Measurements from ENCODE around the gene DRD1. TPM values are rescaled to one million over a fixed set of nuclear protein-coding genes. Genes with fewer than 3 reads are reported as not detected.
A peak's percentile ranks its signal among the peaks of the same experiment; 100 is the strongest.

The DRD1 gene
- total RNA-seq, 1 donor from 2014 or later = 0.54 TPM

- Mint-ChIP-seq H3K4me3 (no peak overlapping the region), H3K9me3 (peaks cover 2% of the 10 kb centered on the region), H3K27ac (no peak overlapping the region), H3K4me1 (peaks cover 21% of the 10 kb centered on the region), H3K36me3 (no peaks in the 10 kb centered on the region), H3K27me3 (ENCODE audit: low read depth) (peaks cover 3% of the 10 kb centered on the region)
- TF ChIP-seq CTCF (IDR thresholded peaks at IDR 0.05; ENCODE audit: unreplicated experiment) = no peak
- no peak for DNase-seq (ENCODE audit: low spot score in 2 of 2, unreplicated experiment in 2 of 2)
Observed at GRCh38 chr5:175463641-175464040, 19.7 kb upstream of the DRD1 start.

GRCh38 chr5:175461370-175461769, 17.4 kb upstream of the DRD1 start:
- Mint-ChIP-seq H3K4me1 (peaks cover 8% of the 10 kb centered on the region), H3K36me3 (no peaks in the 10 kb centered on the region), H3K27ac (no peak overlapping the region), H3K4me3 (no peak overlapping the region), H3K27me3 (ENCODE audit: low read depth) (peaks cover 3% of the 10 kb centered on the region), H3K9me3 (no peaks in the 10 kb centered on the region)
- DNase-seq (ENCODE audit: low spot score in 2 of 2, unreplicated experiment in 2 of 2) = no peak
- no peak for TF ChIP-seq CTCF (IDR thresholded peaks at IDR 0.05; ENCODE audit: unreplicated experiment)

GRCh38 chr5:175460552-175460951, 16.6 kb upstream of the DRD1 start:
- no peak for TF ChIP-seq CTCF (IDR thresholded peaks at IDR 0.05; ENCODE audit: unreplicated experiment)
- DNase-seq (ENCODE audit: low spot score in 2 of 2, unreplicated experiment in 2 of 2) = no peak
- Mint-ChIP-seq H3K4me1 (peaks cover 8% of the 10 kb centered on the region), H3K27me3 (ENCODE audit: low read depth) (peaks cover 3% of the 10 kb centered on the region), H3K27ac (peak overlapping the region; percentile 60), H3K9me3 (no peaks in the 10 kb centered on the region), H3K36me3 (no peaks in the 10 kb centered on the region), H3K4me3 (no peak overlapping the region)

GRCh38 chr5:175460126-175460525, 16.1 kb upstream of the DRD1 start:
- no peaks in the 10 kb centered on the region for H3K9me3 Mint-ChIP-seq
- TF ChIP-seq CTCF (IDR thresholded peaks at IDR 0.05; ENCODE audit: unreplicated experiment) = peak; percentile 40
- no peaks in the 10 kb centered on the region for H3K36me3 Mint-ChIP-seq
- peak overlapping the region; percentile 60 for H3K27ac Mint-ChIP-seq
- H3K27me3 Mint-ChIP-seq (ENCODE audit: low read depth) = peaks cover 3% of the 10 kb centered on the region
- peaks cover 8% of the 10 kb centered on the region for H3K4me1 Mint-ChIP-seq
- DNase-seq (ENCODE audit: low spot score in 2 of 2, unreplicated experiment in 2 of 2) = no peak
- no peak overlapping the region for H3K4me3 Mint-ChIP-seq

- no peak for DNase-seq (ENCODE audit: low spot score in 2 of 2, unreplicated experiment in 2 of 2)
- no peak overlapping the region for H3K4me3 Mint-ChIP-seq
- H3K27ac Mint-ChIP-seq = no peak overlapping the region
- H3K9me3 Mint-ChIP-seq = no peaks in the 10 kb centered on the region
- no peaks in the 10 kb centered on the region for H3K36me3 Mint-ChIP-seq
- TF ChIP-seq CTCF (IDR thresholded peaks at IDR 0.05; ENCODE audit: unreplicated experiment) = no peak
- H3K4me1 Mint-ChIP-seq = peaks cover 15% of the 10 kb centered on the region
- peaks cover 7% of the 10 kb centered on the region for H3K27me3 Mint-ChIP-seq (ENCODE audit: low read depth)
Observed at GRCh38 chr5:175457466-175457865, 13.5 kb upstream of the DRD1 start.

All from mesothelial cell of epicardium (in vitro differentiated cells).